Common myeloid progenitor, CD34-positive (primary cell): ENCODE results near the gene IL1RL1.
A peak's percentile ranks its signal among the peaks of the same experiment; 100 is the strongest.

Experiments
- CTCF ChIA-PET: fragments of 350-600 bp; sonication (Branson Sonifier 250); formaldehyde crosslinking; loops from one replicate; lab custom pipeline; 2021; ENCODE audit warnings: antibody characterized with exemption; lab: Charles Lee
- POLR2A ChIA-PET: fragments of 350-600 bp; sonication (Branson Sonifier 250); formaldehyde crosslinking; loops from one replicate; lab custom pipeline; 2021; ENCODE audit warnings: antibody characterized with exemption; lab: Charles Lee
- DNase-seq, 3 donors: peaks; one replicate each; pipeline versions ENCODE4 v3.0.0 to v3.0.0-alpha.2; 2013
- H3K27ac ChIP-seq, 2 experiments: 1 replicate in 1 of 2; 2 replicates in 1 of 2; pipeline ENCODE4 v1.7.0; 2013; ENCODE audit warnings: inconsistent platforms in 2 of 2, low read length in 2 of 2, mild to moderate bottlenecking in 2 of 2, low read depth in 1 of 2, moderate library complexity in 1 of 2; ENCODE audit not compliant: severe bottlenecking in 2 of 2, insufficient read depth in 1 of 2, poor library complexity in 1 of 2
- H3K27me3 ChIP-seq, 5 experiments: replicated peaks in 2 of 5; 1 replicate in 3 of 5; 2 replicates in 2 of 5; pipeline versions ENCODE4 v1.6.1 to v1.7.0; 2013; ENCODE audit warnings: low read length in 4 of 5, mild to moderate bottlenecking in 2 of 5, moderate library complexity in 2 of 5, inconsistent platforms in 1 of 5; ENCODE audit not compliant: insufficient read depth in 5 of 5, control insufficient read depth in 4 of 5
- H3K36me3 ChIP-seq, 4 experiments: 1 replicate in 2 of 4; 2 replicates in 2 of 4; pipeline versions ENCODE4 v1.6.1 to v1.7.0; 2013; ENCODE audit warnings: low read length in 3 of 4, control low read depth in 1 of 4, mild to moderate bottlenecking in 1 of 4; ENCODE audit not compliant: control insufficient read depth in 4 of 4, insufficient read depth in 4 of 4
- H3K4me1 ChIP-seq, 4 experiments: 1 replicate in 3 of 4; 2 replicates in 1 of 4; pipeline versions ENCODE4 v1.6.1 to v1.7.1; 2013; ENCODE audit warnings: low read length in 3 of 4, mild to moderate bottlenecking in 3 of 4, control low read depth in 1 of 4, inconsistent platforms in 1 of 4, moderate library complexity in 1 of 4; ENCODE audit not compliant: control insufficient read depth in 4 of 4, insufficient read depth in 4 of 4; ENCODE audit errors: control extremely low read depth in 1 of 4
- H3K4me3 ChIP-seq, 7 experiments: 1 replicate in 4 of 7; 2 replicates in 3 of 7; pipeline versions ENCODE4 v1.5.1 to v1.7.0; 2013; ENCODE audit warnings: mild to moderate bottlenecking in 7 of 7, low read length in 6 of 7, moderate library complexity in 6 of 7, inconsistent platforms in 2 of 7, low read depth in 2 of 7, control low read depth in 1 of 7; ENCODE audit not compliant: insufficient read depth in 4 of 7, control insufficient read depth in 1 of 7; ENCODE audit errors: extremely low read depth in 1 of 7
- H3K9me3 ChIP-seq, 5 experiments: 1 replicate in 4 of 5; 2 replicates in 1 of 5; pipeline versions ENCODE4 v1.6.1 to v1.7.1; 2013; ENCODE audit warnings: low read length in 4 of 5, mild to moderate bottlenecking in 2 of 5, inconsistent platforms in 1 of 5, low read depth in 1 of 5, moderate library complexity in 1 of 5; ENCODE audit not compliant: control insufficient read depth in 4 of 5, insufficient read depth in 2 of 5; ENCODE audit errors: control extremely low read depth in 1 of 5
- WGBS: methylation state at CpG from one replicate; pipeline ENCODE4 v1.1.5; 2013; ENCODE audit not compliant: insufficient coverage; 5-methylcytosine and 5-hydroxymethylcytosine counted together

Gene IL1RL1

DNA sequence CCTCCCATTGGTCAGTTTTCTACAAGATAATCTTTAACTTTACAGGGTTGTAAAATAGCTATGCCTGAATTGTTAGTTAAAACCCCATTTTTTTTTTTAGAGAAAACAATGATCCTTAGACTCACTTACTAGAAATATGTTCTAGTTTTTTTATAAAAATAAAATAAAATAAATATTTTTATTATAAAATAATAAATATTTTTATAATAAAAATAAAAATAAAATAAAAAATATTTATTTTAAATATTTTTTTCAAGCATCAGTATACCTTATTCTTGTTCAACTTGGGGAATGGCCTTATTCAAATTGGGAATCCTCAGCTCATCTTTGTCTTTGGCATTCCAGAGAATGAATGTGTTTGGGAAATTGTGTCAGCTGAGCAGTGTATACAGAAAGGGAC, 20.8 kb upstream of the IL1RL1 start:
- POLR2A ChIA-PET = no interaction called here
- CTCF ChIA-PET = interaction anchor here (1.2 kb wide), 1 partner anchor 12 kb away, joined by 4 read pairs; no protein-coding TSS in a partner anchor
- no peaks in the 10 kb centered on the region for H3K9me3 ChIP-seq
- H3K4me3 ChIP-seq = no peak overlapping the region
- no peak for DNase-seq
- peaks cover 13 to 48% (median 26%) of the 10 kb centered on the region in 4 experiments for H3K4me1 ChIP-seq
- no peaks in the 10 kb centered on the region for H3K36me3 ChIP-seq
- H3K27me3 ChIP-seq = no peaks in the 10 kb centered on the region
- no peak overlapping the region for H3K27ac ChIP-seq

DNA sequence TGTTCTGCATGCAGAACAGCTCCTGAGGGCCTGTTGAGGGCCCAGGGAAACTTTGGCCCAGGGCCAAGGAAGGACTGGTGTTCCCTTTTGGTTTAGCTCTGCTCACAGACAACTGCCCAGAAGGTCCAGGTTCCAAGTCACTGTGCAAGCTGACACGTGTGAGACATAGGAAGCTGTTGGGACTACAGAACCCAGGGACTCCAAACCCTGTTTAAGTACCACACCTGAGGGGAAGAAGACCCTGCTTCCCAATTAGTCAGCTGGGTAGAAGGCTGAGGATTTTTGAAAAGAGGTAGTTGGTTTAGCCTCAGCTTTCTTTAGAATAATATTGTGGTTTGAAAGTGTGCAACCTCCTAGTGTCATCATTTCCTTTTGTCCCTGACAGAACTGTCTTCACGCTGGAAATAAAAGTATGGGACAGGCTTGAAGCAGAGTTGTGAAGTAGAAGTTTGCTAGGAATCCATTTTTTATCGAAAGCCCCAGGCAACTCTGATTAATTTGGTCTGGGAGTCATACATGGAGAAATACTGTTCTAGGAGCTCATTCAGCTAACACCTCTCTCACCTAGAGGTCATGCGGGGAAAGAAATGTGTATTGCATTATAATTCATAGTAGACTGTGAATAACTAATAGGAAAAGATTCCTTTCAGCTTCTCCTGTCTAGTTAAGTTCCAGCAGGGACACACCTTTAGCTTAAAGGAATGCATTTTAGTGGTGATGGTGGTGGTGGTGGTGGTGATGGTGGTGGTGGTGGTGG, 19.9 kb upstream of the IL1RL1 start:
- POLR2A ChIA-PET = no interaction called here
- Histone ChIP-seq H3K36me3 (no peaks in the 10 kb centered on the region), H3K27me3 (no peaks in the 10 kb centered on the region), H3K9me3 (no peaks in the 10 kb centered on the region), H3K4me1 (peaks cover 9 to 48% (median 25%) of the 10 kb centered on the region in 4 experiments), H3K27ac (no peak overlapping the region), H3K4me3 (peak overlapping the region in 1 of 7 experiments; percentile 3)
- DNase-seq = peak in 2 of 3 donors; percentile 57 to 64
- 60% methylated on average over 1 of the region's 4 CpGs for WGBS
- CTCF ChIA-PET = interaction anchor here (0.7 to 1.2 kb wide), 3 partner anchors 8 to 22 kb away, joined by 3 to 4 read pairs (median 4); no protein-coding TSS in a partner anchor

- ChIA-PET POLR2A (interaction anchor here (0.6 kb wide), 1 partner anchor 13 kb away, joined by 3 read pairs; no protein-coding TSS in a partner anchor), CTCF (interaction anchor here (0.8 to 3.6 kb wide), 7 partner anchors 9 to 411 kb away, joined by 3 to 13 read pairs (median 4); no protein-coding TSS in a partner anchor)
- 100% methylated on average over 2 of the region's 3 CpGs for WGBS
- Histone ChIP-seq H3K27me3 (no peaks in the 10 kb centered on the region), H3K4me3 (peak overlapping the region in 2 of 7 experiments; percentile 30 to 37), H3K9me3 (no peaks in the 10 kb centered on the region), H3K27ac (no peak overlapping the region), H3K36me3 (no peaks in the 10 kb centered on the region), H3K4me1 (peaks cover 9 to 47% (median 25%) of the 10 kb centered on the region in 4 experiments)
- peak in 2 of 3 donors; percentile 38 to 50 for DNase-seq
These were observed 16.4 kb upstream of the IL1RL1 start for GRCh38 chr2:102294802-102295489.

DNA sequence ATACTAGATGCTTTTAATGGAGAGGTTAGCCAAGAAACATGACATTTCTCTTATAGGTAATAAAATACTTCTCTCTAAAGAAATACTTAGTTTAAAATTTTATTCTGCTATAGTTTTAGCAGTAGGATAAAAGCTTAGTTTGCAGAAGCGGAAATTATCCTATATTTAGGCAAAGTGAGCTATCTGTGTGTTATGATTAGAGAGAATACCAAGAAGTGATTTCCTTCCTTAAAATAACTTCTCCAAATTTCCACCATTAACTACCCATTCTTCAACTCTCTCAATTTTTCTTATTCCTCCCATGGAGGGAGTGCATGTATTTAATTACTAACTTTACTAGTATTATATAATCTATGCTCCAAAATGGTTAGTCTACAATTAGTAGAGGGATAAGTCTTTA, 15.8 kb upstream of the IL1RL1 start:
- Histone ChIP-seq H3K4me1 (peaks cover 9 to 47% (median 25%) of the 10 kb centered on the region in 4 experiments), H3K9me3 (no peaks in the 10 kb centered on the region), H3K4me3 (peak overlapping the region in 2 of 7 experiments; percentile 30 to 37), H3K27me3 (no peaks in the 10 kb centered on the region), H3K36me3 (no peaks in the 10 kb centered on the region), H3K27ac (no peak overlapping the region)
- ChIA-PET POLR2A (no interaction called here), CTCF (interaction anchor here (0.8 to 3.6 kb wide), 7 partner anchors 10 to 412 kb away, joined by 3 to 13 read pairs (median 4); no protein-coding TSS in a partner anchor)
- DNase-seq = peak in 2 of 3 donors; percentile 44 to 52
- WGBS = no CpG with 5 or more reads among the region's 1 CpG

- no peak for DNase-seq
- ChIA-PET CTCF (interaction anchor here (3.6 kb wide), 1 partner anchor 10 kb away, joined by 13 read pairs; no protein-coding TSS in a partner anchor), POLR2A (no interaction called here)
- Histone ChIP-seq H3K4me1 (peaks cover 9 to 42% (median 23%) of the 10 kb centered on the region in 4 experiments), H3K27me3 (no peaks in the 10 kb centered on the region), H3K27ac (no peak overlapping the region), H3K36me3 (no peaks in the 10 kb centered on the region), H3K4me3 (no peak overlapping the region), H3K9me3 (no peaks in the 10 kb centered on the region)
These were observed 14.9 kb upstream of the IL1RL1 start for GRCh38 chr2:102296449-102296848.

DNA sequence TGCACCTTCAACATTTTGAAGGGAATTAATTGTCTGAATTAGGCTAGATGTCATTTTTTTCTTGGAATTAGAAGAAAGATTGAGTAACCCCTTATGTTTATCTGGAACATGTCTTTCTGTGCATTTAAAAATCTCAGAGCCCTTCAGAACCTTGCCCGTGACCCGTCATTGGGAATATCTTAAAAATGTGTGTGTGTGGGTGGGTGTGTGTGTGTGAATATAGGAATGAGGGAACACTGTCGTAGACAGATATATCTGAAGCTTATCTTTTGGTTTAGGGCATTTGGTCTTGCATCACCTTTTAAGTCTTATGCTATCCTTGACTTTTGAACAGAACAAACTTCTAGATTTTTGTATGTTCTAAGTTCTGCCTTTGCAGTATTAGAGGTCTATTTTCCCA, 13.5 kb upstream of the IL1RL1 start:
- no peak for DNase-seq
- CTCF ChIA-PET = no interaction called here
- Histone ChIP-seq H3K27me3 (no peaks in the 10 kb centered on the region), H3K36me3 (no peaks in the 10 kb centered on the region), H3K4me3 (no peak overlapping the region), H3K27ac (no peak overlapping the region), H3K9me3 (no peaks in the 10 kb centered on the region), H3K4me1 (peaks cover 9 to 38% (median 24%) of the 10 kb centered on the region in 4 experiments)
- 83% methylated on average over 2 of the region's 3 CpGs for WGBS
- POLR2A ChIA-PET = no interaction called here
